Neural progenitor cell (in vitro differentiated cells): ENCODE data around the gene MAP3K6. TPM values are rescaled to one million over a fixed set of nuclear protein-coding genes. Genes with fewer than 3 reads are reported as not detected.

ENCODE experiments used
- DNase-seq: peaks from one replicate; pipeline ENCODE4 v3.0.0-alpha.2; 2016; ENCODE audit warnings: low spot score
- H2AFZ ChIP-seq: fragments of 200-600 bp; sonication (generic); replicated peaks from 2 replicates; pipeline ENCODE4 v1.6.1; 2016; ENCODE audit warnings: antibody characterized with exemption
- H3F3A ChIP-seq: fragments of 200-600 bp; sonication (generic); 2 replicates; pipeline ENCODE4 v1.6.1; 2016; ENCODE audit warnings: antibody characterized with exemption, low read depth
- H3K27ac ChIP-seq: fragments of 200-600 bp; sonication (generic); 2 replicates; pipeline ENCODE4 v1.5.1; 2016; ENCODE audit warnings: mild to moderate bottlenecking
- H3K27me3 ChIP-seq: fragments of 200-600 bp; sonication (generic); 2 replicates; pipeline ENCODE4 v1.6.1; 2016; ENCODE audit warnings: mild to moderate bottlenecking, moderate library complexity
- H3K36me3 ChIP-seq: fragments of 200-600 bp; sonication (generic); 2 replicates; pipeline ENCODE4 v1.5.1; 2016
- H3K4me1 ChIP-seq: fragments of 200-600 bp; sonication (generic); 2 replicates; pipeline ENCODE4 v1.6.1; 2016; ENCODE audit warnings: mixed run types
- H3K4me2 ChIP-seq: fragments of 200-600 bp; sonication (generic); 2 replicates; pipeline ENCODE4 v1.6.1; 2016
- H3K4me3 ChIP-seq: fragments of 200-600 bp; sonication (generic); 2 replicates; pipeline ENCODE4 v1.5.1; 2016
- H3K79me2 ChIP-seq: fragments of 200-600 bp; sonication (generic); 2 replicates; pipeline ENCODE4 v1.6.1; 2016; ENCODE audit warnings: low read depth
- H3K9ac ChIP-seq: fragments of 200-600 bp; sonication (generic); 2 replicates; pipeline ENCODE4 v1.6.1; 2016
- H3K9me3 ChIP-seq: fragments of 200-600 bp; sonication (generic); 2 replicates; pipeline ENCODE4 v1.5.1; 2016; ENCODE audit warnings: low read depth
- H4K20me1 ChIP-seq: fragments of 200-600 bp; sonication (generic); 2 replicates; pipeline ENCODE4 v1.6.1; 2016; ENCODE audit warnings: low read depth
- H3K27ac Mint-ChIP-seq: 3 replicates; pipeline ENCODE4 v1.8.0; 2021; ENCODE audit warnings: mixed read lengths
- H3K27me3 Mint-ChIP-seq: 2 replicates; pipeline ENCODE4 v1.8.0; 2022; ENCODE audit warnings: low read depth, mild to moderate bottlenecking, inconsistent platforms, moderate library complexity, mixed read lengths; ENCODE audit not compliant: insufficient read depth
- H3K36me3 Mint-ChIP-seq: 3 replicates; pipeline ENCODE4 v1.8.0; 2021; ENCODE audit warnings: mixed read lengths
- H3K4me1 Mint-ChIP-seq: 3 replicates; pipeline ENCODE4 v1.8.0; 2021; ENCODE audit warnings: mixed read lengths
- H3K4me3 Mint-ChIP-seq: 3 replicates; pipeline ENCODE4 v1.8.0; 2021; ENCODE audit warnings: mild to moderate bottlenecking, moderate library complexity, mixed read lengths
- H3K9me3 Mint-ChIP-seq: 3 replicates; pipeline ENCODE4 v1.8.0; 2020; ENCODE audit warnings: mixed read lengths
- CTCF ChIP-seq: fragments of 200-600 bp; sonication (generic); IDR thresholded peaks from 2 replicates; pipeline ENCODE4 v1.5.1; 2017; ENCODE audit warnings: antibody characterized with exemption, mild to moderate bottlenecking
- EZH2 ChIP-seq: fragments of 200-600 bp; sonication (generic); IDR thresholded peaks from 2 replicates; pipeline ENCODE4 v1.6.1; 2017; ENCODE audit warnings: antibody characterized with exemption, mild to moderate bottlenecking, moderate library complexity
- EZH2phosphoT487 ChIP-seq: fragments of 200-600 bp; sonication (generic); IDR thresholded peaks from 2 replicates; pipeline ENCODE4 v1.6.1; 2017; ENCODE audit warnings: antibody characterized with exemption
- total RNA-seq: library from RNA; depleted of rRNA; stranded (reverse); fragments of >200 nt; gene quantifications from 2 replicates; pipeline ENCODE4 v1.2.3, GENCODE V29; 2015; ENCODE audit warnings: low replicate concordance

MAP3K6 gene
- total RNA-seq, 1 donor from 2014 or later: 1.9 TPM

DNA sequence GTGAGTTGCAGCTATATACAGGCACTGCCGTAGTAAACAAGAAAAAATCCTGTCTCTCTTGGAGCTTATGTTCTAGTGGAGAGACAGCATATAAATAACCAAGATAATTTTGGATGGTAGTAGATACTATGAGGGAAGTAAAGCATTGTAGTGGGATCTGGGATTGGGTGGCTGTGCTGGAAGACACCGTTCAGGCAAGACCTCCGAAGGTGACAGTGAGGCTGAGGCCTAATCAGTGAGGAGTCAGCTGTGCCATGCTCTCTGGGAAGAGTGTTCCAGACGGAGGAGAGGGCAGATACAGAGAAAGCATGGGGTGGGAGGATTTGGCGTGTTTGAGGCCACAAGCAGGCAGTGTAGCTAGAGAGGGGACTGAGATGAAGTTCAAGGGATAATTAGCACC is 38.8 kb downstream of the MAP3K6 start:
- DNase-seq: no peak
- Histone ChIP-seq H3K4me2 (no peak overlapping the region), H3F3A (peaks cover 8% of the 10 kb centered on the region), H3K4me1 (peaks cover 4% of the 10 kb centered on the region), H3K36me3 (no peaks in the 10 kb centered on the region), H3K9ac (no peak overlapping the region), H3K27me3 (no peaks in the 10 kb centered on the region), H3K4me3 (no peak overlapping the region), H4K20me1 (peaks cover 14% of the 10 kb centered on the region), H3K9me3 (no peaks in the 10 kb centered on the region), H2AFZ (no peak overlapping the region), H3K79me2 (peaks cover 70% of the 10 kb centered on the region), H3K27ac (no peak overlapping the region)
- Mint-ChIP-seq H3K27me3 (peaks cover 4% of the 10 kb centered on the region), H3K9me3 (no peaks in the 10 kb centered on the region), H3K4me1 (peaks cover 16% of the 10 kb centered on the region), H3K36me3 (peaks cover 12% of the 10 kb centered on the region), H3K4me3 (no peak overlapping the region), H3K27ac (no peak overlapping the region)
- TF ChIP-seq EZH2phosphoT487 (no peak), CTCF (no peak), EZH2 (no peak)

DNA sequence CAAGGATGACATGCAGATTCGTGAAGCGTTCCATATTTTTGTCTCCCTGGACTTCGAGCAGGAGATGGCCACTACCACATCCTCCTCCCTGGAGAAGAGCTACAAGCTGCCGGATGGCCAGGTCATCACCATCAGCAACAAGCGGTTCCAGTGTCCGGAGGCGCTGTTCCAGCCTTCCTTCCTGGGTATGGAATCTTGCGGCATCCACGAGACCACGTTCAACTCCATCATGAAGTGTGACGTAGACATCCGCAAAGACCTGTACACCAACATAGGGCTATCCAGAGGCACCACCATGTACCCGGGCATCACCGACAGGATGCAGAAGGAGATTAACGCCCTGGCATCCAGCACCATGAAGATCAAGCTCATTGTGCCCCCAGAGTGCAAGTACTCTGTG is 41.5 kb downstream of the MAP3K6 start:
- Mint-ChIP-seq H3K4me3 (no peak overlapping the region), H3K9me3 (no peaks in the 10 kb centered on the region), H3K27me3 (peaks cover 4% of the 10 kb centered on the region), H3K27ac (no peak overlapping the region), H3K4me1 (peaks cover 25% of the 10 kb centered on the region), H3K36me3 (peaks cover 12% of the 10 kb centered on the region)
- no peak overlapping the region for H2AFZ ChIP-seq
- H3K36me3 ChIP-seq: no peaks in the 10 kb centered on the region
- TF ChIP-seq EZH2phosphoT487: no peak
- TF ChIP-seq EZH2: no peak
- TF ChIP-seq CTCF: no peak
- H3K4me2 ChIP-seq: no peak overlapping the region
- peaks cover 78% of the 10 kb centered on the region for H3K79me2 ChIP-seq
- H4K20me1 ChIP-seq: peaks cover 6% of the 10 kb centered on the region
- H3K9me3 ChIP-seq: no peaks in the 10 kb centered on the region
- H3K4me3 ChIP-seq: no peak overlapping the region
- no peak for DNase-seq
- H3K9ac ChIP-seq: no peak overlapping the region
- peaks cover 7% of the 10 kb centered on the region for H3F3A ChIP-seq
- H3K27me3 ChIP-seq: no peaks in the 10 kb centered on the region
- H3K27ac ChIP-seq: no peak overlapping the region
- H3K4me1 ChIP-seq: peaks cover 6% of the 10 kb centered on the region

DNA sequence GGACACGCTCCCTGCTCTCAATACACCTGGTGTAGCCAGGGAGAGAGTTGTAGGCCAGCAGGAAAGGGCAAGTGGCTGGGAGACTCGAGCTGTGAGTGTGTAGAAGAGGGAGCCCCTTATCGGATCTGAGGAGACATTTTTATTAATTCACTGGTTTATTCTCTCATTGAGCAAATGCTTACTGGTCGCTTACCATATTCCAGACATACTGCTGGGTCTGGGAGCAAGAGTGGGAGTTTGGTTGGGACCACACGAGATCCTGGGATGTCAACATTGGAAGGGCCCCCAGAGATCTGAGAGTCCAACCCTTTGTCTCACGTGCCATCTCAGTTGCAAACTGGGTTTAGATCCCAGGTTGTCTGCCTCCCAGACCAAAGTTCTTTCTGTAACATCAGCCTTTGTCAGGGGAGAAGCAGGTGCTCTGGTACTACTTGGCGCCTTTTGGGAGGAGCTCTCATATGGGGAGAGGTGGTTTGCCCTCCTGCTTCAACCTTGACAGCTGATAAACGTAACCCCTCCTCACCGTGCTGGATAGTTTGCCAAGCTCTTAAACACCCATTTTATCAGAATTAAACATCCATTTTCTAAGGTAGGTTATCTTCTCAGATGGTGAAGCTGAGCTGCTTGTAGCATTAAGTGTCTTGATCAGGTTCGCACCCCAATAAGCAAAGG is 44.1 kb downstream of the MAP3K6 start:
- peak overlapping the region; percentile 94 for H3K4me3 ChIP-seq
- no peaks in the 10 kb centered on the region for H3K9me3 ChIP-seq
- H3K27me3 ChIP-seq: no peaks in the 10 kb centered on the region
- Mint-ChIP-seq H3K27me3 (peaks cover 4% of the 10 kb centered on the region), H3K4me1 (peaks cover 26% of the 10 kb centered on the region), H3K36me3 (peaks cover 9% of the 10 kb centered on the region), H3K27ac (peak overlapping the region; percentile 97), H3K9me3 (no peaks in the 10 kb centered on the region), H3K4me3 (peak overlapping the region; percentile 97)
- TF ChIP-seq EZH2: no peak
- TF ChIP-seq CTCF: no peak
- TF ChIP-seq EZH2phosphoT487: no peak
- no peaks in the 10 kb centered on the region for H3K36me3 ChIP-seq
- H3F3A ChIP-seq: peaks cover 7% of the 10 kb centered on the region
- peaks cover 56% of the 10 kb centered on the region for H3K79me2 ChIP-seq
- H3K4me1 ChIP-seq: peaks cover 6% of the 10 kb centered on the region
- peak overlapping the region; percentile 93 for H3K9ac ChIP-seq
- H3K4me2 ChIP-seq: peak overlapping the region; percentile 95
- H2AFZ ChIP-seq: peak overlapping the region; percentile 71
- H3K27ac ChIP-seq: peak overlapping the region; percentile 15
- no peak for DNase-seq
- no peaks in the 10 kb centered on the region for H4K20me1 ChIP-seq
